Measurements from ENCODE around the gene PLOD2. TPM values are rescaled to one million over a fixed set of nuclear protein-coding genes. Genes with fewer than 3 reads are reported as not detected.

Gene PLOD2
- 24.2 and 30.2 TPM in 2 replicates for total RNA-seq (2014; rRNA removed; shearing (Covaris generic))

- H3K4me3 ChIP-seq (ENCODE audit: insufficient read depth, low read depth, low read length) = peak within 1 kb of the TSS; percentile 76
- no peaks in the 10 kb centered on the region for H3K36me3 ChIP-seq (replicated peaks; ENCODE audit: control insufficient read depth, insufficient read depth, low read length)
These were observed at the start of gene PLOD2 for GRCh38 chr3:146160964-146161662. TSS of gene PLOD2 (minus strand) at chr3:146161184. CDS start at chr3:146160989, 195 bp downstream.

DNA sequence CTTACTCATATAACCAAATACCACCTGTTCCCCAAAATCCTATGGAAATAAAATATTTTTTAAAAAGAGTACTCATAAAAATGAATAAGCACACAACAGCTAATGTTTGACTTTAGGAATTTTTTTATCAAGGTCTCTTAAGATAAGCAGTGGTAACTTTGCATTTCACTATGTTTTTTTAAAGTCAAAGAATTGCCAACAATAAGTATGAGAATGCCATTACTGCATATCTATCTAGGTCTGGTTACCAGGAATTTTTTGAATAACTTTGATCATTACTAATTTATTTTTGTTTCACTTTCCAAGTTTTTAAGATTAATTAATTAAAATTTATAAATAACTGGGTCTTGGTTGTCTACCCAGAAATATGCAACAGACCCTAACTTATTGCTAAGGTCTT is 48.4 kb upstream of the PLOD2 start:
- Histone ChIP-seq H3K27me3 (ENCODE audit: control insufficient read depth, insufficient read depth, low read length) (no peaks in the 10 kb centered on the region), H3K4me3 (ENCODE audit: insufficient read depth, low read depth, low read length) (no peak overlapping the region), H3K36me3 (replicated peaks; ENCODE audit: control insufficient read depth, insufficient read depth, low read length) (no peaks in the 10 kb centered on the region)
- no peak for DNase-seq

More at GRCh38 chr3:146160964-146161662, at the start of gene PLOD2:
- DNase-seq = peak; percentile 84
- H3K27me3 ChIP-seq (ENCODE audit: control insufficient read depth, insufficient read depth, low read length) = peaks cover 7% of the 10 kb centered on the region

GRCh38 chr3:146203776-146204175 is 42.8 kb upstream of the PLOD2 start:
- Histone ChIP-seq H3K4me3 (ENCODE audit: insufficient read depth, low read depth, low read length) (no peak overlapping the region), H3K27me3 (ENCODE audit: control insufficient read depth, insufficient read depth, low read length) (no peaks in the 10 kb centered on the region), H3K36me3 (replicated peaks; ENCODE audit: control insufficient read depth, insufficient read depth, low read length) (no peaks in the 10 kb centered on the region)
- no peak for DNase-seq

GRCh38 chr3:146200461-146201220 is 39.7 kb upstream of the PLOD2 start:
- no peak for DNase-seq
- no peaks in the 10 kb centered on the region for H3K27me3 ChIP-seq (ENCODE audit: control insufficient read depth, insufficient read depth, low read length)
- H3K36me3 ChIP-seq (replicated peaks; ENCODE audit: control insufficient read depth, insufficient read depth, low read length) = no peaks in the 10 kb centered on the region
- no peak overlapping the region for H3K4me3 ChIP-seq (ENCODE audit: insufficient read depth, low read depth, low read length)

DNA sequence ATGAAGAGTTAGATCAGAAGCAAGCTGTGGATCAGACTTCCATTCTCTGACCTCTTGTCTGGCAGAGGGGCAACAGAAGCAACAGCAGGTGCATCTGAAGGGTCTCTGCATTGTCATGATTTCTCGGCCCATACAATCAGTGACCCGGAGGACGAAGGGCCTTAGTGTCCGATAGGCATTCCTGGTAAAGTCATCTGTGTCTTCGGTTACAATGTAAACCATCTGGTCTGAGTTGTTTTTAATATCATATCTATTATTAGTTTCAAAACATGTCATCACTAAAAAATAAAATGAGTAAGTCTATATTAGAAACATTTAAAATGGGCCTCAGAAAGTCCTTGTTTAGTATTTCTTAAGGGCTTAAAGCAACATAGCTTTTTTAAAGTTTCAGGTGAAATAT is 38.8 kb upstream of the PLOD2 start:
- no peak for DNase-seq
- H3K36me3 ChIP-seq (replicated peaks; ENCODE audit: control insufficient read depth, insufficient read depth, low read length) = no peaks in the 10 kb centered on the region
- H3K27me3 ChIP-seq (ENCODE audit: control insufficient read depth, insufficient read depth, low read length) = no peaks in the 10 kb centered on the region
- H3K4me3 ChIP-seq (ENCODE audit: insufficient read depth, low read depth, low read length) = no peak overlapping the region

GRCh38 chr3:146196789-146197188 is 35.8 kb upstream of the PLOD2 start:
- Histone ChIP-seq H3K27me3 (ENCODE audit: control insufficient read depth, insufficient read depth, low read length) (no peaks in the 10 kb centered on the region), H3K4me3 (ENCODE audit: insufficient read depth, low read depth, low read length) (no peak overlapping the region), H3K36me3 (replicated peaks; ENCODE audit: control insufficient read depth, insufficient read depth, low read length) (no peaks in the 10 kb centered on the region)
- DNase-seq = no peak

GRCh38 chr3:146195605-146196004 is 34.6 kb upstream of the PLOD2 start:
- DNase-seq = no peak
- H3K4me3 ChIP-seq (ENCODE audit: insufficient read depth, low read depth, low read length) = no peak overlapping the region
- H3K27me3 ChIP-seq (ENCODE audit: control insufficient read depth, insufficient read depth, low read length) = no peaks in the 10 kb centered on the region
- H3K36me3 ChIP-seq (replicated peaks; ENCODE audit: control insufficient read depth, insufficient read depth, low read length) = no peaks in the 10 kb centered on the region

GRCh38 chr3:146195030-146195429 is 34.0 kb upstream of the PLOD2 start:
- Histone ChIP-seq H3K27me3 (ENCODE audit: control insufficient read depth, insufficient read depth, low read length) (no peaks in the 10 kb centered on the region), H3K4me3 (ENCODE audit: insufficient read depth, low read depth, low read length) (no peak overlapping the region), H3K36me3 (replicated peaks; ENCODE audit: control insufficient read depth, insufficient read depth, low read length) (no peaks in the 10 kb centered on the region)
- no peak for DNase-seq

DNA sequence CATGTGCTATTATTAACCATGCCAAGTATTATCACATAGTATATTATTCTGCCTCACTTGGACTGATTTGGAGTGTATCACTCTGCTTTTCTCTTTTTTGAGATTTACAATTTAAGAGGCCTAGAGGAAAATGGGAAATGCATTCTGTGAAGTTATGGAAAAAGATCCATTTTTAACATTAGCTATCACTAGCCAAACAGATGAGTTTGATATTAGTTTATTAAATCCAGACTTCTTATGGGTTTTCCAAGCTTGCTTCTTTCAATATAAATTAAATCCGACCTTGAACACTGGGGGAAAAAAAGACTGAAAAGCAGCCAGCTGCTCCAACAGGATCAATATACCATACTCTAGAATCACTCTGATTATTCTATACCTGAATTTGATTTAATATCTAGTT is 30.1 kb upstream of the PLOD2 start:
- H3K27me3 ChIP-seq (ENCODE audit: control insufficient read depth, insufficient read depth, low read length) = no peaks in the 10 kb centered on the region
- H3K36me3 ChIP-seq (replicated peaks; ENCODE audit: control insufficient read depth, insufficient read depth, low read length) = no peaks in the 10 kb centered on the region
- DNase-seq = no peak
- no peak overlapping the region for H3K4me3 ChIP-seq (ENCODE audit: insufficient read depth, low read depth, low read length)

DNA sequence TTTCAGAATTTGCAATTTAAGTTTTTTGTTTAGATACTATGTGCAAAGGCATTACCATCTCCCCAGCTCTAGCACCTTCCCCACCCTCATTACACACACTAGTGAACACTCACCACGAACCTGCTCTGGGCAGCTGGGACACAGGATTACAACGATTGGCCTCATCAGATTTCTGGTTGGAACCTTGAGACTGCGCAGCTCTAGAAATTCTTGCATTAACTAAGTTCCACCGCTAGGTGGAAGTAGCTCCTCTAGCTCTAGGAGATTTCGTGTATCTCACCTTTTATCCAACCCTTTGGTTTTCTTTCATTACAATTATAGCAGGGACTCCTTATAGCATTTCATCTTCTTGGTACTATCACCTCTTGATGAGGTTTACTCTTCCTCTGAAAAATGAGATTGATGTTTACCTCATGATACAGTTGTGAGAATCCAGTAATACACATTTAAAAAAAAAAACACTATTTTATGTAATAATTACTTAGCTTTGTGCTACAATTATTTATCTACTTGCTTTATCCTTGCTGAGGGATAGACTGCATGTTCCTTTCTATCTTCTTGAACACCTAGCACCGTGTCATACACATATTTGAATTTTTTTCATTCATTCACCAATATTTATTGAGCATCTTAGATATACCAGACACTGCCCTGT is 28.7 kb upstream of the PLOD2 start:
- no peak overlapping the region for H3K4me3 ChIP-seq (ENCODE audit: insufficient read depth, low read depth, low read length)
- DNase-seq = peak; percentile 19
- no peaks in the 10 kb centered on the region for H3K27me3 ChIP-seq (ENCODE audit: control insufficient read depth, insufficient read depth, low read length)
- no peaks in the 10 kb centered on the region for H3K36me3 ChIP-seq (replicated peaks; ENCODE audit: control insufficient read depth, insufficient read depth, low read length)

GRCh38 chr3:146187334-146187950 is 26.5 kb upstream of the PLOD2 start:
- H3K4me3 ChIP-seq (ENCODE audit: insufficient read depth, low read depth, low read length) = no peak overlapping the region
- DNase-seq = peak; percentile 4
- H3K27me3 ChIP-seq (ENCODE audit: control insufficient read depth, insufficient read depth, low read length) = no peaks in the 10 kb centered on the region
- H3K36me3 ChIP-seq (replicated peaks; ENCODE audit: control insufficient read depth, insufficient read depth, low read length) = no peaks in the 10 kb centered on the region

DNA sequence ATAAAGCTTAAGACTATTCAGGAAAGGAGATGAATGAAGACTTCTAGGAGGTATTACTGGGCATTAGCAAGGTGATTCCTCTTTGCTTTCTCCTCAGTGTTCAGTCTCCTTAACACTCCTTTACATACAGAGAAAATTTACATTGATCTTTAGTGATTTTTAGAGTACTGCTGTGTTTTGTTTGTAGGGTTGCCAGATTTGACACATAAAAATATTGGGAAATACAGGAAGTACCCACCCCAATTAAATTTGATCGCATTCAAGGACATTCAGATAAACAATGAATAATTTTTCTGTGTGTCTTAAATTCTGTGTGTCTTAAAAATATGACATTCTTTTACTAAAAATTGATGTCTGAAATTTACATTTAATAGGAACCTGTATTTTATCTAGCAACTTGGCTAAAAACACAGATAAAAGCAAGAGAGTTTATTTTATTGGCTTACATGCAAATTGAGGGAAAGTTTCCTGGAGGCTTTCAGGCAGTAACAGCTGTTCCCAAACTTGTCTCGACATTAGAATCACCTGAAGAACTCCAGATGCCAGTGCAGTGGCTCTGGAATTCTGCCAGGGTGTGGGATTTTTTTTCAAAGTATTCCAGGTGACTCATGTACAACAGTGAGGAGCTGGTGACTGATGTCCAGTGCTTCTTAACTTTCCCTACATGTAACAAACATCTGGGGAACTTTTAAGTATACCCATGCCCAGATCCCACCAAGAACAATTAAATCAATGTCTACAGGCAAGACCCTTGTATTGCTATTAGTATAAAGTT is 23.4 kb upstream of the PLOD2 start:
- no peak overlapping the region for H3K4me3 ChIP-seq (ENCODE audit: insufficient read depth, low read depth, low read length)
- no peak for DNase-seq
- no peaks in the 10 kb centered on the region for H3K36me3 ChIP-seq (replicated peaks; ENCODE audit: control insufficient read depth, insufficient read depth, low read length)
- no peaks in the 10 kb centered on the region for H3K27me3 ChIP-seq (ENCODE audit: control insufficient read depth, insufficient read depth, low read length)

DNA sequence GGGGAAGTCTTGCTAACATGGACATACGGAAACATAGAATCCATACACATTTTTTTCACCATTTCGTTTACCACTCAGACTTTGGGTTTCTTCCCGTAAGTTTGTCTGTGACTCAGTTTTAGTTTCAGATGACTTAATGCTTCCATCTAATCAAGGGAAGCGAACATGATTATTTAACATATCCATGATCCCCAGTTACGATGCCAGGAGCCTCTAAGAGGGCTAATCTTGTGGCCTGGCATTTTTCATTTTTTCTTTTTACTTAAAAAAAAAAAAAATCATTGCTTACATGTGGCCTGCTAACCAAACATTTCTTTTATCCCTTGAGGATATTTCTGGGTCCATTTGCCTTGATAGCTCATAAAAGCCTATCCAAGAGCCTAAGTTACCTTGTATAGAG is 20.2 kb upstream of the PLOD2 start:
- H3K36me3 ChIP-seq (replicated peaks; ENCODE audit: control insufficient read depth, insufficient read depth, low read length) = no peaks in the 10 kb centered on the region
- DNase-seq = no peak
- H3K27me3 ChIP-seq (ENCODE audit: control insufficient read depth, insufficient read depth, low read length) = no peaks in the 10 kb centered on the region
- H3K4me3 ChIP-seq (ENCODE audit: insufficient read depth, low read depth, low read length) = no peak overlapping the region

DNA sequence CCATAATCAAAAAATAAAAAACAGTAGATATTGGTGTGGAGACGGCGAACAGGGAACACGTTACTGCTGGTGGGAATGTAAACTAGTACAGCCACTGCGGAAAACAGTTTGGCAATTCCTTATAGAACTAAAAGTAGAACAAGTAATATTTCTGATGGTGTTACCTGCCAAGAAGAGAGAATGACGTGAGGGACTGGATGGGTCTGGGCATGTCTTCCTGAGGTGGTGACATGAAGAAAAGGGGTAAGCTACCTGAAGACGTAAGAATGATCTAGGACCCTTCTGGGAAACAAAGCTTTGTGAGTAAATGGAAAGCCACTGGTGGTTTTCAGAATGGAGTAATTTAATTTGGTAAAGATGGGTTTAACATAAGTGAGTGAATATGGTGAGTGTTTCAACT is 19.4 kb upstream of the PLOD2 start:
- no peaks in the 10 kb centered on the region for H3K27me3 ChIP-seq (ENCODE audit: control insufficient read depth, insufficient read depth, low read length)
- H3K4me3 ChIP-seq (ENCODE audit: insufficient read depth, low read depth, low read length) = no peak overlapping the region
- H3K36me3 ChIP-seq (replicated peaks; ENCODE audit: control insufficient read depth, insufficient read depth, low read length) = no peaks in the 10 kb centered on the region
- DNase-seq = no peak
